Immature natural killer cell (primary cell): ENCODE results near the gene MEF2C. TPM values are rescaled to one million over a fixed set of nuclear protein-coding genes. Genes with fewer than 3 reads are reported as not detected.
"Not testable (repeated sequence)": the region's sequence is repeated elsewhere in the genome, so short reads cannot be mapped to it uniquely, and the experiment has no call there.

Experiments used
- DNase-seq, 3 donors: peaks; one replicate each; pipeline ENCODE4 v3.0.0; 2022; ENCODE audit warnings: mixed read lengths in 1 of 3
- H3K27ac Mint-ChIP-seq, 6 donors: one replicate each; pipeline ENCODE4 v1.8.0; 2020; ENCODE audit warnings: mixed read lengths in 6 of 6, mild to moderate bottlenecking in 5 of 6, inconsistent platforms in 4 of 6, moderate library complexity in 3 of 6
- H3K27me3 Mint-ChIP-seq, 3 donors: one replicate each; pipeline ENCODE4 v1.8.0; 2020 to 2021; ENCODE audit warnings: low read depth in 3 of 3, mild to moderate bottlenecking in 3 of 3, mixed read lengths in 3 of 3, moderate library complexity in 3 of 3, inconsistent platforms in 1 of 3
- H3K36me3 Mint-ChIP-seq, 3 donors: one replicate each; pipeline ENCODE4 v1.8.0; 2020; ENCODE audit warnings: mixed read lengths in 3 of 3, inconsistent platforms in 2 of 3, mild to moderate bottlenecking in 2 of 3
- H3K4me1 Mint-ChIP-seq, 2 donors: one replicate each; pipeline ENCODE4 v1.8.0; 2020; ENCODE audit warnings: inconsistent platforms in 2 of 2, mild to moderate bottlenecking in 2 of 2, mixed read lengths in 2 of 2, moderate library complexity in 1 of 2
- H3K4me3 Mint-ChIP-seq, 5 donors: one replicate each; pipeline ENCODE4 v1.8.0; 2020; ENCODE audit warnings: mild to moderate bottlenecking in 5 of 5, mixed read lengths in 5 of 5, inconsistent platforms in 3 of 5, moderate library complexity in 3 of 5
- H3K9me3 Mint-ChIP-seq, 6 donors: one replicate each; pipeline ENCODE4 v1.8.0; 2020; ENCODE audit warnings: mild to moderate bottlenecking in 6 of 6, mixed read lengths in 6 of 6, inconsistent platforms in 4 of 6, moderate library complexity in 3 of 6
- polyA plus RNA-seq, 3 donors: library from polyadenylated mRNA; unstranded; fragments of 300-500 nt; fragmentation: Illumina TruSeq; gene quantifications; one replicate each; pipeline ENCODE4 v1.2.3, GENCODE V29; 2021

The MEF2C gene
- polyA plus RNA-seq, 3 donors from 2014 or later = 2.1 to 9.6 (median 8.4) TPM

- H3K27me3 Mint-ChIP-seq = peaks cover 0 to 2% (median 0%) of the 10 kb centered on the region in 3 donors
- no peak for DNase-seq
- H3K4me3 Mint-ChIP-seq = no peak overlapping the region
- no peaks in the 10 kb centered on the region for H3K36me3 Mint-ChIP-seq
- no peaks in the 10 kb centered on the region for H3K9me3 Mint-ChIP-seq
- peaks cover 0 to under 1% of the 10 kb centered on the region in 2 donors for H3K4me1 Mint-ChIP-seq
- H3K27ac Mint-ChIP-seq = no peak overlapping the region
Measured at GRCh38 chr5:88867638-88868037, 15.3 kb downstream of the MEF2C start.

GRCh38 chr5:88863523-88863922 lies 19.5 kb downstream of the MEF2C start:
- Mint-ChIP-seq H3K27ac (no peak overlapping the region), H3K36me3 (no peaks in the 10 kb centered on the region), H3K9me3 (no peaks in the 10 kb centered on the region), H3K4me1 (no peaks in the 10 kb centered on the region), H3K27me3 (no peaks in the 10 kb centered on the region), H3K4me3 (no peak overlapping the region)
- DNase-seq = no peak

DNA sequence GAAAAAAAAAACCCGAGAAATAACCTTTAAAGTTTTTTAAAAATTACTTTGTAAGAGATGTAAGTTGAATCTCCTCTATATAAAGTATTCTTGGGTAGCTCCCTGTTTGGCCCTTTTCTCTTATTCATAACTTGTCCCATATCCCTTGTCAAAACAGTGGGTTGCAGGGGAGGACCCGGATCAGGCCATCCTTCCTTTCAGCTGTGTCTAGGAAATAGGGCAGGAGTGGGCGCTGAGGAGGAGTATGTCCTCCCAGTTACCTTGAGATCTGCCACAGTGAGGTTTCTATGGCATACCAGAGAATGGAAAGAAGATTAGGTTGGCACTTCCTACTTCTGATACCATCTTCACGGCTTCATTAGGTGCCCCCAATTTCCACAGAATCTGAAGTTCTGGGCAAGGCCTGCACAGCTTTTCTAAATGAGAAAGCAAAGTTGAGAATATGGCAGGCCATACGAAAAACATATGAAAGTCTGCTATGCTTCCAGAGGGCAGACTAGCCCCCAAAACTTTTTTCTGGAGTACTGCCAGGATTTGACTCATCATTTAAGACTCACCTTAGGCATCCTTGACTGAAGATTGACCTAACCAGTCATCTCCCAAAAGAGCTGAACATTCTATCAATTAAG lies 20.3 kb downstream of the MEF2C start:
- no peaks in the 10 kb centered on the region for H3K36me3 Mint-ChIP-seq
- no peaks in the 10 kb centered on the region for H3K27me3 Mint-ChIP-seq
- no peaks in the 10 kb centered on the region for H3K4me1 Mint-ChIP-seq
- H3K27ac Mint-ChIP-seq = no peak overlapping the region
- H3K4me3 Mint-ChIP-seq = no peak overlapping the region
- DNase-seq = no peak
- no peaks in the 10 kb centered on the region for H3K9me3 Mint-ChIP-seq

DNA sequence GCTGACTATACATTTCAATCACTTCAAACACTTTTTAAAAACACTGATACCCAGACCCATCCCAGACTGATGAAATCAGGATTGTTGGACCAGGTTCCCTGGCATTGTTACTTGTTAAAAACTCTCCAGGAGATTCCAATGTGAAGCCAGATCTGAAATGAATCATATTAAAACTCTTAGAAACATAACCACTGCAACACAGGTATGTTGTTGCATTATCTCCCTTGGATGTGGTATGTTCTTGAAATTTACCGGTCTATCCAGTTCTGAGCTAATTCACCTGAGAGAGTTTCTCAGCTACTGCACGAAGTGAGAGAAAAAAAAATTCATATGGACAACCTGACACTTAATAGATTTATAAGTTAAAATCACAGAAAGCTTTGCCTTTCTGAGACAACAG lies 21.8 kb downstream of the MEF2C start:
- H3K27me3 Mint-ChIP-seq = no peaks in the 10 kb centered on the region
- H3K4me3 Mint-ChIP-seq = no peak overlapping the region
- no peak overlapping the region for H3K27ac Mint-ChIP-seq
- no peaks in the 10 kb centered on the region for H3K4me1 Mint-ChIP-seq
- H3K36me3 Mint-ChIP-seq = no peaks in the 10 kb centered on the region
- no peaks in the 10 kb centered on the region for H3K9me3 Mint-ChIP-seq
- no peak for DNase-seq

DNA sequence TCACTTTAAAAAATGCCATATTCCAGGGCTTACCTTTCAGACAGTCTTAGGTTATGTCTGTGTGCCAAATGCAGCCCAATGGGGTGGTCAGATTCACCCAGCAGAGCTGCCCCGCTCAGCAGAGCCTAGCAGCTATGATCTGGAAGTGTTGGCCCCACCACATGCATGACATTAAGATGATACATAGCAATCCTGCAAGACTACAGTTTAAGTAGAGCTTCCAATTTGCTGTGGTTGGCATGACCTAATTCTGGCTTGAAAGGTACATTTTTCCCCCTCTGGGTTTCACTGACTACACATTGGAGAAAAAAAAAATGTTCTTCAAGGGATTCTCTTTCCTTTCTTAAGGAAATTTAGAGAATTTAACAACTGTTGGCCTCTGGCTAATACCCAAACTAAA lies 22.5 kb downstream of the MEF2C start:
- no peak overlapping the region for H3K4me3 Mint-ChIP-seq
- H3K9me3 Mint-ChIP-seq = peaks cover 0 to 7% (median 0%) of the 10 kb centered on the region in 6 donors
- no peak overlapping the region for H3K27ac Mint-ChIP-seq
- H3K4me1 Mint-ChIP-seq = no peaks in the 10 kb centered on the region
- no peaks in the 10 kb centered on the region for H3K27me3 Mint-ChIP-seq
- H3K36me3 Mint-ChIP-seq = peaks cover 0 to 6% (median 3%) of the 10 kb centered on the region in 3 donors
- DNase-seq = no peak

DNA sequence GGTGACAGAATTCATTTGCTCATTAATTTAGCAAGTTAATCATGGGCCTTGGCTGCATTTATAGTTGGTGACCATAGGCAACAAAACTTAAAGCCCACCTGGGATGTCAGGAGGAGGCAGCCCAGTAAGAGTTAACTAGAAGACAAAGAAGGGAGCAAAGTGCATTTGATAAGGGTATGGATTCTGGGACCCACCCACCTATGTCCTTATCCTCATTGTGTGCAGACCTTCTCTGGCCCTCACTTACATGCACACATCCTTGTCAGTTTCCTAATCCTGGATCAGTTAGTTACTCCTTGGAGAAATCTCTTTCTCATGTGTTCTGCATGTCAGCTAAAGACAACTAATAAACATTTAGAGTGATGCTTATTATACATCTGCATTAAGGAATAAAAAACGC lies 24.6 kb downstream of the MEF2C start:
- Mint-ChIP-seq H3K36me3 (peaks cover 0 to 7% (median 3%) of the 10 kb centered on the region in 3 donors), H3K4me1 (no peaks in the 10 kb centered on the region), H3K4me3 (no peak overlapping the region), H3K9me3 (peaks cover 0 to 7% (median 0%) of the 10 kb centered on the region in 6 donors), H3K27ac (no peak overlapping the region), H3K27me3 (no peaks in the 10 kb centered on the region)
- DNase-seq = no peak

DNA sequence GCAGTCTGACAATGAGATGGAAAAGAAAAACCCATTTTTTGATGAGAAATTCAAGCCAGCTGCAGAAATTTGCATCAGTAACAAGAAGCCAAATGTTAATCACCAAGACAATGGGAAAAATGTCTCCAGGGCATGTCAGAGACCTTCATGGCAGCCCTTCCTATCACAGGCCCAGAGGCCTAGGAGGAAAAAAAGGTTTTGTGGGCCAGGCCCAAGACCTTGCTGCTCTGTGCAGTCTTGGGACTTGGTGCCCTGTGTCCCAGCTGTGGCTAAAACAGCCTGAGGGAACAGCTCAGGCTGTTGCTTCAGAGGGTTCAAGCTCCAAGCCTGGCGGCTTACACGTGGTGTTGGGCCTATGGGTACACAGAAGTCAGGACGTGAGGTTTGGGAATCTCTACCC lies 26.6 kb downstream of the MEF2C start:
- not testable (repeated sequence) for H3K4me3 Mint-ChIP-seq, H3K4me1 Mint-ChIP-seq, H3K9me3 Mint-ChIP-seq, DNase-seq, H3K36me3 Mint-ChIP-seq, H3K27me3 Mint-ChIP-seq, H3K27ac Mint-ChIP-seq

GRCh38 chr5:88854769-88855168 lies 28.2 kb downstream of the MEF2C start:
- no peak overlapping the region for H3K4me3 Mint-ChIP-seq
- H3K9me3 Mint-ChIP-seq = peaks cover 0 to 7% (median 0%) of the 10 kb centered on the region in 6 donors

GRCh38 chr5:88847420-88847819 lies 35.6 kb downstream of the MEF2C start:
- DNase-seq = no peak
- Mint-ChIP-seq H3K4me1 (no peaks in the 10 kb centered on the region), H3K36me3 (no peaks in the 10 kb centered on the region), H3K27me3 (no peaks in the 10 kb centered on the region), H3K27ac (no peak overlapping the region), H3K9me3 (no peaks in the 10 kb centered on the region), H3K4me3 (no peak overlapping the region)

More at GRCh38 chr5:88854769-88855168, 28.2 kb downstream of the MEF2C start:
- Mint-ChIP-seq H3K36me3 (peaks cover 0 to 7% (median 3%) of the 10 kb centered on the region in 3 donors), H3K4me1 (no peaks in the 10 kb centered on the region), H3K27me3 (no peaks in the 10 kb centered on the region), H3K27ac (no peak overlapping the region)
- no peak for DNase-seq

DNA sequence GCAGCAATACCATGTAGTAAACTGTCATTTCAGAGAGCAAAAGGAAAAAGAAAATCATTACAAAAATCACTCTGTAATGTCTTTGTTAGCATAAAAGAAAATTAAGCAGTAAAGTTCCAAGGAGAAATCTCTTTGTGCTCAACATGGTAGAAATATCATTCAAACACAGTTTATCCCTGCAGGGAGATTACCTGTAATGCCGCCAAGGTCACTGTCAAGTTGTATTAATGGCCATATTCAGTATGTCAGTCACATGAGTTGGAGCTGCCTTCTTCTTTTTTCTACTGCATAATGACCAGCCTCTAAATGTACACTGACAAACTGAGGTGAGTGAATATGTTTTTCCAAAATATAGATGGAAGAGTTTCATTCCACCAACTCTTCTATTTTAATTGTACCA lies 36.5 kb downstream of the MEF2C start:
- Mint-ChIP-seq H3K27ac (no peak overlapping the region), H3K36me3 (no peaks in the 10 kb centered on the region), H3K4me3 (no peak overlapping the region), H3K4me1 (no peaks in the 10 kb centered on the region), H3K27me3 (no peaks in the 10 kb centered on the region), H3K9me3 (no peaks in the 10 kb centered on the region)
- no peak for DNase-seq

GRCh38 chr5:88845081-88845697 lies 37.8 kb downstream of the MEF2C start:
- no peak overlapping the region for H3K27ac Mint-ChIP-seq
- no peaks in the 10 kb centered on the region for H3K36me3 Mint-ChIP-seq
- no peaks in the 10 kb centered on the region for H3K4me1 Mint-ChIP-seq
- H3K4me3 Mint-ChIP-seq = no peak overlapping the region
- H3K9me3 Mint-ChIP-seq = no peaks in the 10 kb centered on the region
- H3K27me3 Mint-ChIP-seq = no peaks in the 10 kb centered on the region
- no peak for DNase-seq

DNA sequence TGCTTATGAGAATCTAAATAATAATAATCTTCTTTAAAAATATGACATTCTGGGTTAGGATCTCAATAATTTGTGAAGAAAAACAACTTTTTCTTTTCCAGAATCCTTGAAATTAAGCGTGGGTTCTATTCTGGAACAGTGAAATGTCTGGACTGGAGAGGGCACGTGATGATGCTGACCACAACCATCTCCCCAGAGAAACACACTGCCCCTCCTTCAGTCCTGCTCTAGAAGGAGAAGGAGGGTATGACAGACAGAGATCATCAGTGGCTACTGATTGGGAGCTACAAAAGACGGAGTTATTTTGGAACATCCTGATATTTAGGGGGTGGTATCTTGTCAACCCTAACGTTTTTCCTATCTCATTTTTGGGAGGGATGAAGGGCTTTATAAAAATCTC lies 40.2 kb downstream of the MEF2C start:
- no peaks in the 10 kb centered on the region for H3K4me1 Mint-ChIP-seq
- no peak overlapping the region for H3K27ac Mint-ChIP-seq
- DNase-seq = no peak
- H3K4me3 Mint-ChIP-seq = no peak overlapping the region
- no peaks in the 10 kb centered on the region for H3K9me3 Mint-ChIP-seq
- H3K27me3 Mint-ChIP-seq = peaks cover 0 to 2% (median 0%) of the 10 kb centered on the region in 3 donors
- H3K36me3 Mint-ChIP-seq = no peaks in the 10 kb centered on the region

GRCh38 chr5:88841212-88841611 lies 41.8 kb downstream of the MEF2C start:
- no peak overlapping the region for H3K4me3 Mint-ChIP-seq
- no peak overlapping the region for H3K27ac Mint-ChIP-seq
- H3K27me3 Mint-ChIP-seq = peaks cover 0 to 2% (median 0%) of the 10 kb centered on the region in 3 donors
- H3K4me1 Mint-ChIP-seq = no peaks in the 10 kb centered on the region
- DNase-seq = no peak
- no peaks in the 10 kb centered on the region for H3K9me3 Mint-ChIP-seq
- H3K36me3 Mint-ChIP-seq = no peaks in the 10 kb centered on the region

- H3K36me3 Mint-ChIP-seq = no peaks in the 10 kb centered on the region
- H3K9me3 Mint-ChIP-seq = no peaks in the 10 kb centered on the region
- H3K27me3 Mint-ChIP-seq = peaks cover 0 to 2% (median 0%) of the 10 kb centered on the region in 3 donors
- no peak for DNase-seq
- no peaks in the 10 kb centered on the region for H3K4me1 Mint-ChIP-seq
- no peak overlapping the region for H3K4me3 Mint-ChIP-seq
- H3K27ac Mint-ChIP-seq = no peak overlapping the region
Measured at GRCh38 chr5:88840495-88840894, 42.5 kb downstream of the MEF2C start.

DNA sequence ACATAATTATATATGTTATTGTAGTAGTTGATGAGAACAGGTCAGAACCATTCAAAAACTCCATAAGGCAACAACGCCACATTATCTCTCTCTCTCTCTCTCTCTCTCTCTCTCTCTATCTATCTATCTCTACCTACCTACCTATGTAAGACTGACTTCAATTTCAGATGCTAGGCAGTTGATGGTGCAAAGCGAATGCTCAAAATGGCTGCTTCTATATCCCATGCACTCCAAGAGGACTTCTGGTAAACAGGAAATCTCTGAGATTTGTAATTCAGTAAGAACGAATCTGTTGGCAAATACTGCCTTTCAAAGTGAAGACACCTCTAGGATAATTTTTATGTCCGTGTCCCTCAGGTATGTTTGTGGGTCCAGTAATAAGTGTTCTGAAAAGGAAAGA lies 43.7 kb downstream of the MEF2C start:
- H3K9me3 Mint-ChIP-seq = no peaks in the 10 kb centered on the region
- no peaks in the 10 kb centered on the region for H3K36me3 Mint-ChIP-seq
- H3K4me3 Mint-ChIP-seq = no peak overlapping the region
- H3K27ac Mint-ChIP-seq = no peak overlapping the region
- no peak for DNase-seq
- H3K27me3 Mint-ChIP-seq = peaks cover 0 to 2% (median 0%) of the 10 kb centered on the region in 3 donors
- H3K4me1 Mint-ChIP-seq = no peaks in the 10 kb centered on the region
